DMS 273 (cell line): ENCODE data around the gene ZNF184.
"Not testable (repeated sequence)": the region's sequence is repeated elsewhere in the genome, so short reads cannot be mapped to it uniquely, and the experiment has no call there.

Source experiments
- DNase-seq: peaks from one replicate; lab custom pipeline; 2025; ENCODE audit not compliant: unreplicated experiment; lab: John Stamatoyannopoulos, UW

ZNF184 gene

GRCh38 chr6:27426045-27426620, 46.8 kb downstream of the ZNF184 start:
- DNase-seq, result peak; percentile 67

- not testable (repeated sequence) for DNase-seq
These were observed 48.1 kb downstream of the ZNF184 start for GRCh38 chr6:27424851-27425250.

- DNase-seq, result no peak
These were observed 50.1 kb downstream of the ZNF184 start for GRCh38 chr6:27422651-27423332.

DNA sequence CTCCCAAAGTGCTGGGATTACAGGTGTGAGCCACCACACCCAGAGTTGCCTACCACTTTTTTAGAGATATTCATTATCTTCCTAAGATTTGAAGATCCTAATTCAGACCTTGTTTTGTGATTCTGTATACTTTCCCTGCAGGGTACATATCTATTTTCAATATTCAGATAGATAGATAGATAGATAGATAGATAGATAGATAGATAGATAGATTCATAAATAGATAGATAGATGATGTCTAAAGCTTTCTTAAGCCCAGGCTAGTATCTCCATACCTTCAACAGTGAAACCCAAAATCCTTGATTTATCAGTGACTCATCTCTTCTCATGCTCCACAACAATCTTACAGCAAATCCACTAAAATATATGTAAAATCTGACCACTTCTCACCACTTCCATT, 53.5 kb downstream of the ZNF184 start:
- DNase-seq, result no peak

DNA sequence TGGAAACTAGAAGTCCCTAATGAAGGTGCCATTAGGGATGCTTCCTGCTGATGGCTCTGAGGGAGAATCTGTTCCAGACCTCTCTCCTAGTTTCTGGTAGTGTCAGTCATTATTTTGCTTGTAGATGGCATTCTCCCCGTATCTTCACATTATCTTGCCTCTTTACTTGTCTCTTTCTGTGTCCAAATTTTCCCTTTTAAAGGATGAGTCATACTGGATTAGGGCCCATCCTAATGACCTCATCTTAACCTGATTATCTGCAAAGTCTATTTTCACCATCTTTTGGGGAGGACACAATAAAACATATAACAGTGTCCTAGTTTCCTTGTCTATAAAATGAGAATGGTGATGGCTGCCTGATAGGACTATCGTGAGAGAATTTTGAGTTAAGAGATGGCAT, 57.0 kb downstream of the ZNF184 start:
- DNase-seq, result no peak

GRCh38 chr6:27414996-27415395, 57.9 kb downstream of the ZNF184 start:
- DNase-seq, result no peak

- DNase-seq, result no peak
These were observed 58.6 kb downstream of the ZNF184 start for GRCh38 chr6:27414300-27414699.

- no peak for DNase-seq
These were observed 65.6 kb downstream of the ZNF184 start for GRCh38 chr6:27407153-27407814.

GRCh38 chr6:27406085-27406484, 66.8 kb downstream of the ZNF184 start:
- peak; percentile 22 for DNase-seq

DNA sequence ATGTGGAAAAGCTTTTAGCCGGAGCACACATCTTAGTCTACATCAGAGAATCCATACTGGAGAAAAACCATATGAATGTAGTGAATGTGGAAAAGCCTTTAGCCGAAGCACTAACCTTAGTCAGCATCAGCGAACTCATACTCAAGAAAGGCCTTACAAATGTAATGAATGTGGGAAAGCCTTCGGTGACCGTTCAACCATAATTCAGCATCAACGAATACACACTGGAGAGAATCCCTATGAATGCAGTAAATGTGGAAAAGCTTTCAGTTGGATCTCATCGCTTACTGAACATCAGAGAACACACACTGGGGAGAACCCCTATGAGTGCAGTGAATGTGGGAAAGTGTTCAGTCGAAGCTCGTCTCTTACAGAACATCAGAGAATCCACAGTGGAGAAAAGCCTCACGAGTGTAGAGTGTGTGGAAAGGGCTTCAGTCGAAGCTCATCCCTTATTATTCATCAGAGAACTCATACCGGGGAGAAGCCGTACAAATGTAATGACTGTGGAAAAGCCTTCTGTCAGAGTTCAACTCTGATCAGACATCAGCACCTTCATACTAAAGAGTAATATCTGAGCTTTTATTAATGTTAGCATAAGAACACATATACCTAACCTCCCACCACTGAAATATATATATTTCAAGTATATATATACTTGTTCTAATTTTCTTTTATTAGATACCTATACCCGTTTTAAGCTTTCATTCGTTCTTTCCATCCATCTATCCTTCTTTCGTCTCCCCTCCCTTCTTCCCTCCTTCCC, 71.8 kb downstream of the ZNF184 start:
- DNase-seq, result no peak
